Breast epithelium (tissue), 3 donors: ENCODE measurements around the gene MIER2.

ENCODE experiments used
- CTCF ChIP-seq, 3 donors: fragments of 450-650 bp; IDR thresholded peaks; one replicate each; pipeline ENCODE4 v1.5.1; 2016 to 2017; ENCODE audit warnings: antibody characterized with exemption in 3 of 3, mild to moderate bottlenecking in 3 of 3, moderate library complexity in 3 of 3
- POLR2AphosphoS5 ChIP-seq, 3 donors: sonication (generic); formaldehyde crosslinking; IDR thresholded peaks; one replicate each; pipeline ENCODE4 v1.6.1; 2017; ENCODE audit warnings: antibody characterized with exemption in 3 of 3

- no peak for TF ChIP-seq CTCF (IDR thresholded peaks at IDR 0.05)
- TF ChIP-seq POLR2AphosphoS5 (IDR thresholded peaks at IDR 0.05): no peak
These were observed 52.9 kb downstream of the MIER2 start for GRCh38 chr19:291561-292280.
